ENCODE measurements around the gene UPK3A.

The UPK3A gene

GRCh38 chr22:45284705-45285262, at the start of gene UPK3A:
Gene UPK3A (plus strand): TSS chr22:45284949. CDS start chr22:45285014, 65 bp downstream.
- TF ChIP-seq CTCF (IDR thresholded peaks at IDR 0.05; ENCODE audit: borderline replicate concordance, extremely low read depth, low read length, poor library complexity, severe bottlenecking) (no peak), EZH2 (IDR thresholded peaks at IDR 0.05; ENCODE audit: borderline replicate concordance, low read depth, low read length, severe bottlenecking) (no peak)
- DNase-seq = no peak
- ATAC-seq (ENCODE audit: insufficient read depth, low read depth) = no peak
- H3K79me2 ChIP-seq (ENCODE audit: insufficient read depth, low read length) = no peaks in the 10 kb centered on the region
- H3K9me3 ChIP-seq (ENCODE audit: insufficient read depth, low read length, severe bottlenecking) = no peaks in the 10 kb centered on the region
- H4K20me1 ChIP-seq (ENCODE audit: insufficient read depth, low read length) = no peaks in the 10 kb centered on the region
- H3K27ac ChIP-seq (ENCODE audit: low read length) = no peak within 1 kb of the TSS
- peaks cover 5% of the 10 kb centered on the region for H3K27me3 ChIP-seq (ENCODE audit: insufficient read depth, low read length, poor library complexity)
- H3K36me3 ChIP-seq (ENCODE audit: insufficient read depth, low read length) = no peaks in the 10 kb centered on the region
- no peaks in the 10 kb centered on the region for H3K4me1 ChIP-seq (ENCODE audit: insufficient read depth, low read length)
- no peak within 1 kb of the TSS for H3K4me2 ChIP-seq (ENCODE audit: insufficient read depth, low read length)
- no peak within 1 kb of the TSS for H3K9ac ChIP-seq (ENCODE audit: low read depth, low read length)
- H3K4me3 ChIP-seq (ENCODE audit: low read depth in 1 of 2, low read length in 2 of 2) = no peak within 1 kb of the TSS
- H2AFZ ChIP-seq (ENCODE audit: low read depth, low read length) = no peak within 1 kb of the TSS

- TF ChIP-seq CTCF (IDR thresholded peaks at IDR 0.05; ENCODE audit: borderline replicate concordance, extremely low read depth, low read length, poor library complexity, severe bottlenecking) (no peak), EZH2 (IDR thresholded peaks at IDR 0.05; ENCODE audit: borderline replicate concordance, low read depth, low read length, severe bottlenecking) (no peak)
- no peak overlapping the region for H3K9ac ChIP-seq (ENCODE audit: low read depth, low read length)
- peaks cover 63% of the 10 kb centered on the region for H4K20me1 ChIP-seq (ENCODE audit: insufficient read depth, low read length)
- H3K9me3 ChIP-seq (ENCODE audit: insufficient read depth, low read length, severe bottlenecking) = no peaks in the 10 kb centered on the region
- DNase-seq (no peak), ATAC-seq (ENCODE audit: insufficient read depth, low read depth) (no peak)
- peaks cover 15% of the 10 kb centered on the region for H3K4me1 ChIP-seq (ENCODE audit: insufficient read depth, low read length)
- H3K27me3 ChIP-seq (ENCODE audit: insufficient read depth, low read length, poor library complexity) = no peaks in the 10 kb centered on the region
- peaks cover 20% of the 10 kb centered on the region for H3K79me2 ChIP-seq (ENCODE audit: insufficient read depth, low read length)
- peaks cover 13% of the 10 kb centered on the region for H3K36me3 ChIP-seq (ENCODE audit: insufficient read depth, low read length)
- H2AFZ ChIP-seq (ENCODE audit: low read depth, low read length) = no peak overlapping the region
- no peak overlapping the region for H3K4me3 ChIP-seq (ENCODE audit: low read depth in 1 of 2, low read length in 2 of 2)
- H3K4me2 ChIP-seq (ENCODE audit: insufficient read depth, low read length) = no peak overlapping the region
- H3K27ac ChIP-seq (ENCODE audit: low read length) = no peak overlapping the region
Measured at GRCh38 chr22:45235101-45235777, 49.5 kb upstream of the UPK3A start.

- TF ChIP-seq EZH2 (IDR thresholded peaks at IDR 0.05; ENCODE audit: borderline replicate concordance, low read depth, low read length, severe bottlenecking) = no peak
- no peak for TF ChIP-seq CTCF (IDR thresholded peaks at IDR 0.05; ENCODE audit: borderline replicate concordance, extremely low read depth, low read length, poor library complexity, severe bottlenecking)
- Histone ChIP-seq H3K27me3 (ENCODE audit: insufficient read depth, low read length, poor library complexity) (no peaks in the 10 kb centered on the region), H3K36me3 (ENCODE audit: insufficient read depth, low read length) (peaks cover 13% of the 10 kb centered on the region), H3K4me2 (ENCODE audit: insufficient read depth, low read length) (no peak overlapping the region), H3K27ac (ENCODE audit: low read length) (no peak overlapping the region), H3K79me2 (ENCODE audit: insufficient read depth, low read length) (peaks cover 20% of the 10 kb centered on the region), H3K4me1 (ENCODE audit: insufficient read depth, low read length) (peaks cover 16% of the 10 kb centered on the region), H2AFZ (ENCODE audit: low read depth, low read length) (no peak overlapping the region), H3K4me3 (ENCODE audit: low read depth in 1 of 2, low read length in 2 of 2) (no peak overlapping the region), H4K20me1 (ENCODE audit: insufficient read depth, low read length) (peaks cover 62% of the 10 kb centered on the region), H3K9me3 (ENCODE audit: insufficient read depth, low read length, severe bottlenecking) (no peaks in the 10 kb centered on the region), H3K9ac (ENCODE audit: low read depth, low read length) (no peak overlapping the region)
- DNase-seq (no peak), ATAC-seq (ENCODE audit: insufficient read depth, low read depth) (no peak)
Measured at GRCh38 chr22:45235851-45236342, 48.9 kb upstream of the UPK3A start.

All from DND-41 (cell line).